Activated T-helper 1 cell treated with anti-CD3 and anti-CD28 coated beads, Interleukin-2, amount 50 U/mL, for 16 hours (primary cell): ENCODE results near the gene TIPARP.
"Not testable (repeated sequence)": the region's sequence is repeated elsewhere in the genome, so short reads cannot be mapped to it uniquely, and the experiment has no call there.

Source experiments
- DNase-seq, 2 donors: peaks; one replicate each; pipeline ENCODE4 v3.0.0-alpha.2; 2020; ENCODE audit warnings: low read depth in 1 of 2, low spot score in 1 of 2

The TIPARP gene

GRCh38 chr3:156646958-156647357, 27.4 kb upstream of the TIPARP start:
- no peak for DNase-seq

- no peak for DNase-seq
These were observed 26.3 kb upstream of the TIPARP start for GRCh38 chr3:156648086-156648485.

GRCh38 chr3:156649681-156650080, 24.7 kb upstream of the TIPARP start:
- no peak for DNase-seq

- not testable (repeated sequence) for DNase-seq
These were observed 21.7 kb upstream of the TIPARP start for GRCh38 chr3:156652661-156653060.

GRCh38 chr3:156654834-156655233, 19.6 kb upstream of the TIPARP start:
- no peak for DNase-seq

- DNase-seq = no peak
These were observed 18.4 kb upstream of the TIPARP start for GRCh38 chr3:156655819-156656550.

- DNase-seq = no peak
These were observed 16.9 kb upstream of the TIPARP start for GRCh38 chr3:156657440-156657839.

- DNase-seq = no peak
These were observed 16.3 kb upstream of the TIPARP start for GRCh38 chr3:156657862-156658731.

- DNase-seq = no peak
These were observed 15.7 kb upstream of the TIPARP start for GRCh38 chr3:156658732-156659090.

- DNase-seq = no peak
These were observed 15.1 kb upstream of the TIPARP start for GRCh38 chr3:156659260-156659659.

- DNase-seq = no peak
These were observed 13.2 kb upstream of the TIPARP start for GRCh38 chr3:156661155-156661554.

- no peak for DNase-seq
These were observed 10.2 kb upstream of the TIPARP start for GRCh38 chr3:156664011-156664830.

- DNase-seq = no peak
These were observed 9.6 kb upstream of the TIPARP start for GRCh38 chr3:156664831-156665178.

GRCh38 chr3:156665291-156665690, 9.1 kb upstream of the TIPARP start:
- DNase-seq = no peak

GRCh38 chr3:156666073-156666472, 8.3 kb upstream of the TIPARP start:
- no peak for DNase-seq

- no peak for DNase-seq
These were observed 6.2 kb upstream of the TIPARP start for GRCh38 chr3:156668073-156668763.

- DNase-seq = no peak
These were observed 4.3 kb upstream of the TIPARP start for GRCh38 chr3:156670077-156670476.

GRCh38 chr3:156670652-156671051, 3.7 kb upstream of the TIPARP start:
- DNase-seq = no peak

- DNase-seq = no peak
These were observed 701 bp upstream of the TIPARP start for GRCh38 chr3:156673732-156674045.

- peak; percentile 7 to 24 for DNase-seq
These were observed 780 bp downstream of the TIPARP start for GRCh38 chr3:156674911-156675829.
